GM23338 (cell line): ENCODE measurements around the gene OTUD5. TPM values are rescaled to one million over a fixed set of nuclear protein-coding genes. Genes with fewer than 3 reads are reported as not detected.

ENCODE experiments used
- EZH2 ChIP-seq: fragments of 200-600 bp; sonication (generic); IDR thresholded peaks from one replicate; pipeline ENCODE4 v1.8.0; 2017; ENCODE audit warnings: antibody characterized with exemption, mild to moderate bottlenecking, low read depth; ENCODE audit not compliant: unreplicated experiment
- JUNB ChIP-seq: IDR thresholded peaks from one replicate; pipeline ENCODE4 v1.6.1; 2016; ENCODE audit warnings: antibody characterized with exemption; ENCODE audit not compliant: unreplicated experiment
- POLR2AphosphoS5 ChIP-seq: IDR thresholded peaks from 2 replicates; pipeline ENCODE4 v1.6.1; 2016; ENCODE audit warnings: antibody characterized with exemption, low read depth
- ZNF114 ChIP-seq: fragments of 250-450 bp; sonication (Bioruptor Pico); IDR thresholded peaks from 2 replicates; pipeline ENCODE4 v1.5.0; 2020; ENCODE audit warnings: mild to moderate bottlenecking, moderate library complexity
- ZNF331 ChIP-seq: fragments of 250-450 bp; sonication (Bioruptor Pico); IDR thresholded peaks from 2 replicates; pipeline ENCODE4 v1.5.0; 2020; ENCODE audit warnings: low read depth, mild to moderate bottlenecking, moderate library complexity
- polyA plus RNA-seq: library from polyadenylated mRNA; unstranded; fragments of >200 nt; fragmentation: Nextera tagmentation; extraction: Ambion mirVana; gene quantifications from 2 replicates; pipeline ENCODE4 v1.2.1, GENCODE V29; 2016
- total RNA-seq: library from RNA; depleted of rRNA; stranded (reverse); fragments of >200 nt; shearing (Covaris generic); gene quantifications from 2 replicates; pipeline ENCODE4 v1.2.3, GENCODE V29; 2014
- TF ChIP-seq, protein P1 (sequence below): fragments of 250-450 bp; sonication (Bioruptor Pico); IDR thresholded peaks from 2 replicates; pipeline ENCODE4 v1.5.0; 2020; ENCODE audit warnings: mild to moderate bottlenecking, moderate library complexity
- TF ChIP-seq, protein P2 (sequence below), 2 experiments: fragments of 200-600 bp in 1 of 2; sonication (generic) in 1 of 2; conservative IDR thresholded peaks; 2 replicates each; pipeline versions ENCODE4 v1.5.1 to v1.6.1; 2016 to 2017; ENCODE audit warnings: antibody characterized with exemption in 2 of 2, low read depth in 2 of 2, mild to moderate bottlenecking in 2 of 2, moderate library complexity in 1 of 2
- TF ChIP-seq, protein P3 (sequence below): IDR thresholded peaks from one replicate; pipeline ENCODE4 v1.6.1; 2018; ENCODE audit warnings: antibody characterized with exemption; ENCODE audit not compliant: unreplicated experiment

OTUD5 gene
- total and polyA plus RNA-seq, 2 experiments from 2014 or later = 23.5 to 56.5 TPM

DNA sequence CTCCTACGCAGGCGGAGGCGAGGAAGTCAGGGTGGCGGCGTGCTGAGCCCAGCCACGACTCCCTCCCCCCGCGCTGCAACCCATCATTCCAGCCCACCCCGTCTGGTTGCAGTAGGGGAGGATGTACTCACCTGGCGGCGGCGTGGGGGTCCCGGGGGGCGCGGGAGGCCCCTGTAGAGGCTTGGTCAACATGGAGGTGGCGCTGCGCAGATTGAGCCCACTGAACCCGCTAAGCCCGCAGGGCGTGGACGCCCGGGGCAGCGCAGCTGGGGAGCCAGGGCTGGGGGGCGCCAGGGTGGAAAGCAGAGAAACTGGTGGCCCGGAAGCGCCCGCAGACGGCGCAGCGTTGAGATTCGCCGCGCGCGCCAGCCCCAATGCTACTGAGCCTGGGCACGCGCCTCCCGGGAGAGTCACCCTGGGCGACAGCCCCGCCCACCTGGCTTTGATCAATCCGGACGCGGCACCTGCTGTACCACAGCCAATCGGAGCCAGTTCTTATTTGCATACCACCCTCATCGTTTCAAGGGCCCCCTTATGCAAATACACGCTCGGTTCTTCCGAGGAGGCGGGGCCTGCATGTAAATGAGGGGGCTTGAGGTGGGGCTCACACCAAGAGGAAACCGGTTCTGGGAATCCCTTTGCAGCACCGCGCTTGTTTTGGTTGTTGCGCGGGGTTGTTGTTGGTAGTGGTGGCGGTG lies 38.6 kb downstream of the OTUD5 start, which contains the start of gene PIM2 (continued):
- TF ChIP-seq, protein P1, sequence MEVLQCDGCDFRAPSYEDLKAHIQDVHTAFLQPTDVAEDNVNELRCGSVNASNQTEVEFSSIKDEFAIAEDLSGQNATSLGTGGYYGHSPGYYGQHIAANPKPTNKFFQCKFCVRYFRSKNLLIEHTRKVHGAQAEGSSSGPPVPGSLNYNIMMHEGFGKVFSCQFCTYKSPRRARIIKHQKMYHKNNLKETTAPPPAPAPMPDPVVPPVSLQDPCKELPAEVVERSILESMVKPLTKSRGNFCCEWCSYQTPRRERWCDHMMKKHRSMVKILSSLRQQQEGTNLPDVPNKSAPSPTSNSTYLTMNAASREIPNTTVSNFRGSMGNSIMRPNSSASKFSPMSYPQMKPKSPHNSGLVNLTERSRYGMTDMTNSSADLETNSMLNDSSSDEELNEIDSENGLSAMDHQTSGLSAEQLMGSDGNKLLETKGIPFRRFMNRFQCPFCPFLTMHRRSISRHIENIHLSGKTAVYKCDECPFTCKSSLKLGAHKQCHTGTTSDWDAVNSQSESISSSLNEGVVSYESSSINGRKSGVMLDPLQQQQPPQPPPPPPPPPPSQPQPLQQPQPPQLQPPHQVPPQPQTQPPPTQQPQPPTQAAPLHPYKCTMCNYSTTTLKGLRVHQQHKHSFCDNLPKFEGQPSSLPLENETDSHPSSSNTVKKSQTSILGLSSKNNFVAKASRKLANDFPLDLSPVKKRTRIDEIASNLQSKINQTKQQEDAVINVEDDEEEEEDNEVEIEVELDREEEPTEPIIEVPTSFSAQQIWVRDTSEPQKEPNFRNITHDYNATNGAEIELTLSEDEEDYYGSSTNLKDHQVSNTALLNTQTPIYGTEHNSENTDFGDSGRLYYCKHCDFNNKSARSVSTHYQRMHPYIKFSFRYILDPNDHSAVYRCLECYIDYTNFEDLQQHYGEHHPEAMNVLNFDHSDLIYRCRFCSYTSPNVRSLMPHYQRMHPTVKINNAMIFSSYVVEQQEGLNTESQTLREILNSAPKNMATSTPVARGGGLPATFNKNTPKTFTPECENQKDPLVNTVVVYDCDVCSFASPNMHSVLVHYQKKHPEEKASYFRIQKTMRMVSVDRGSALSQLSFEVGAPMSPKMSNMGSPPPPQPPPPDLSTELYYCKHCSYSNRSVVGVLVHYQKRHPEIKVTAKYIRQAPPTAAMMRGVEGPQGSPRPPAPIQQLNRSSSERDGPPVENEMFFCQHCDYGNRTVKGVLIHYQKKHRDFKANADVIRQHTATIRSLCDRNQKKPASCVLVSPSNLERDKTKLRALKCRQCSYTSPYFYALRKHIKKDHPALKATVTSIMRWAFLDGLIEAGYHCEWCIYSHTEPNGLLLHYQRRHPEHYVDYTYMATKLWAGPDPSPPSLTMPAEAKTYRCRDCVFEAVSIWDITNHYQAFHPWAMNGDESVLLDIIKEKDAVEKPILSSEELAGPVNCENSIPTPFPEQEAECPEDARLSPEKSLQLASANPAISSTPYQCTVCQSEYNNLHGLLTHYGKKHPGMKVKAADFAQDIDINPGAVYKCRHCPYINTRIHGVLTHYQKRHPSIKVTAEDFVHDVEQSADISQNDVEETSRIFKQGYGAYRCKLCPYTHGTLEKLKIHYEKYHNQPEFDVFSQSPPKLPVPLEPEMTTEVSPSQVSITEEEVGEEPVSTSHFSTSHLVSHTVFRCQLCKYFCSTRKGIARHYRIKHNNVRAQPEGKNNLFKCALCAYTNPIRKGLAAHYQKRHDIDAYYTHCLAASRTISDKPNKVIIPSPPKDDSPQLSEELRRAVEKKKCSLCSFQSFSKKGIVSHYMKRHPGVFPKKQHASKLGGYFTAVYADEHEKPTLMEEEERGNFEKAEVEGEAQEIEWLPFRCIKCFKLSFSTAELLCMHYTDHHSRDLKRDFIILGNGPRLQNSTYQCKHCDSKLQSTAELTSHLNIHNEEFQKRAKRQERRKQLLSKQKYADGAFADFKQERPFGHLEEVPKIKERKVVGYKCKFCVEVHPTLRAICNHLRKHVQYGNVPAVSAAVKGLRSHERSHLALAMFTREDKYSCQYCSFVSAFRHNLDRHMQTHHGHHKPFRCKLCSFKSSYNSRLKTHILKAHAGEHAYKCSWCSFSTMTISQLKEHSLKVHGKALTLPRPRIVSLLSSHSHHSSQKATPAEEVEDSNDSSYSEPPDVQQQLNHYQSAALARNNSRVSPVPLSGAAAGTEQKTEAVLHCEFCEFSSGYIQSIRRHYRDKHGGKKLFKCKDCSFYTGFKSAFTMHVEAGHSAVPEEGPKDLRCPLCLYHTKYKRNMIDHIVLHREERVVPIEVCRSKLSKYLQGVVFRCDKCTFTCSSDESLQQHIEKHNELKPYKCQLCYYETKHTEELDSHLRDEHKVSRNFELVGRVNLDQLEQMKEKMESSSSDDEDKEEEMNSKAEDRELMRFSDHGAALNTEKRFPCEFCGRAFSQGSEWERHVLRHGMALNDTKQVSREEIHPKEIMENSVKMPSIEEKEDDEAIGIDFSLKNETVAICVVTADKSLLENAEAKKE = no peak
- TF ChIP-seq ZNF331 (CRISPR knock-in tag) (no peak), POLR2AphosphoS5 (peak; percentile 87), EZH2 (no peak), JUNB (no peak), ZNF114 (CRISPR knock-in tag) (no peak)
- TF ChIP-seq, protein P2, sequence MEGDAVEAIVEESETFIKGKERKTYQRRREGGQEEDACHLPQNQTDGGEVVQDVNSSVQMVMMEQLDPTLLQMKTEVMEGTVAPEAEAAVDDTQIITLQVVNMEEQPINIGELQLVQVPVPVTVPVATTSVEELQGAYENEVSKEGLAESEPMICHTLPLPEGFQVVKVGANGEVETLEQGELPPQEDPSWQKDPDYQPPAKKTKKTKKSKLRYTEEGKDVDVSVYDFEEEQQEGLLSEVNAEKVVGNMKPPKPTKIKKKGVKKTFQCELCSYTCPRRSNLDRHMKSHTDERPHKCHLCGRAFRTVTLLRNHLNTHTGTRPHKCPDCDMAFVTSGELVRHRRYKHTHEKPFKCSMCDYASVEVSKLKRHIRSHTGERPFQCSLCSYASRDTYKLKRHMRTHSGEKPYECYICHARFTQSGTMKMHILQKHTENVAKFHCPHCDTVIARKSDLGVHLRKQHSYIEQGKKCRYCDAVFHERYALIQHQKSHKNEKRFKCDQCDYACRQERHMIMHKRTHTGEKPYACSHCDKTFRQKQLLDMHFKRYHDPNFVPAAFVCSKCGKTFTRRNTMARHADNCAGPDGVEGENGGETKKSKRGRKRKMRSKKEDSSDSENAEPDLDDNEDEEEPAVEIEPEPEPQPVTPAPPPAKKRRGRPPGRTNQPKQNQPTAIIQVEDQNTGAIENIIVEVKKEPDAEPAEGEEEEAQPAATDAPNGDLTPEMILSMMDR (conservative IDR thresholded peaks at IDR 0.05; ENCODE audit: low read depth in 2 of 2) = no peak
- TF ChIP-seq, protein P3, sequence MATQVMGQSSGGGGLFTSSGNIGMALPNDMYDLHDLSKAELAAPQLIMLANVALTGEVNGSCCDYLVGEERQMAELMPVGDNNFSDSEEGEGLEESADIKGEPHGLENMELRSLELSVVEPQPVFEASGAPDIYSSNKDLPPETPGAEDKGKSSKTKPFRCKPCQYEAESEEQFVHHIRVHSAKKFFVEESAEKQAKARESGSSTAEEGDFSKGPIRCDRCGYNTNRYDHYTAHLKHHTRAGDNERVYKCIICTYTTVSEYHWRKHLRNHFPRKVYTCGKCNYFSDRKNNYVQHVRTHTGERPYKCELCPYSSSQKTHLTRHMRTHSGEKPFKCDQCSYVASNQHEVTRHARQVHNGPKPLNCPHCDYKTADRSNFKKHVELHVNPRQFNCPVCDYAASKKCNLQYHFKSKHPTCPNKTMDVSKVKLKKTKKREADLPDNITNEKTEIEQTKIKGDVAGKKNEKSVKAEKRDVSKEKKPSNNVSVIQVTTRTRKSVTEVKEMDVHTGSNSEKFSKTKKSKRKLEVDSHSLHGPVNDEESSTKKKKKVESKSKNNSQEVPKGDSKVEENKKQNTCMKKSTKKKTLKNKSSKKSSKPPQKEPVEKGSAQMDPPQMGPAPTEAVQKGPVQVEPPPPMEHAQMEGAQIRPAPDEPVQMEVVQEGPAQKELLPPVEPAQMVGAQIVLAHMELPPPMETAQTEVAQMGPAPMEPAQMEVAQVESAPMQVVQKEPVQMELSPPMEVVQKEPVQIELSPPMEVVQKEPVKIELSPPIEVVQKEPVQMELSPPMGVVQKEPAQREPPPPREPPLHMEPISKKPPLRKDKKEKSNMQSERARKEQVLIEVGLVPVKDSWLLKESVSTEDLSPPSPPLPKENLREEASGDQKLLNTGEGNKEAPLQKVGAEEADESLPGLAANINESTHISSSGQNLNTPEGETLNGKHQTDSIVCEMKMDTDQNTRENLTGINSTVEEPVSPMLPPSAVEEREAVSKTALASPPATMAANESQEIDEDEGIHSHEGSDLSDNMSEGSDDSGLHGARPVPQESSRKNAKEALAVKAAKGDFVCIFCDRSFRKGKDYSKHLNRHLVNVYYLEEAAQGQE = no peak
